Osteocyte (in vitro differentiated cells): ENCODE data around the gene GPR149. TPM values are rescaled to one million over a fixed set of nuclear protein-coding genes. Genes with fewer than 3 reads are reported as not detected.
"Not testable (repeated sequence)": the region's sequence is repeated elsewhere in the genome, so short reads cannot be mapped to it uniquely, and the experiment has no call there.

Experiments used
- DNase-seq: peaks from one replicate; pipeline ENCODE4 v3.0.0; 2021; ENCODE audit warnings: mixed read lengths; ENCODE audit not compliant: unreplicated experiment; ENCODE audit errors: extremely low spot score
- H3K27ac Mint-ChIP-seq: one replicate; pipeline ENCODE4 v1.8.0; 2021; ENCODE audit warnings: mild to moderate bottlenecking, mixed read lengths; ENCODE audit not compliant: unreplicated experiment
- H3K27me3 Mint-ChIP-seq: one replicate; pipeline ENCODE4 v1.8.0; 2021; ENCODE audit warnings: mixed read lengths; ENCODE audit not compliant: unreplicated experiment
- H3K36me3 Mint-ChIP-seq: one replicate; pipeline ENCODE4 v1.8.0; 2021; ENCODE audit warnings: mixed read lengths; ENCODE audit not compliant: unreplicated experiment
- H3K4me1 Mint-ChIP-seq: one replicate; pipeline ENCODE4 v1.8.0; 2021; ENCODE audit warnings: mixed read lengths; ENCODE audit not compliant: unreplicated experiment
- H3K4me3 Mint-ChIP-seq: one replicate; pipeline ENCODE4 v1.8.0; 2021; ENCODE audit warnings: mild to moderate bottlenecking, moderate library complexity, mixed read lengths; ENCODE audit not compliant: unreplicated experiment
- H3K9me3 Mint-ChIP-seq: one replicate; pipeline ENCODE4 v1.8.0; 2021; ENCODE audit warnings: mixed read lengths; ENCODE audit not compliant: unreplicated experiment
- CTCF ChIP-seq: fragments of 200-600 bp; sonication (generic); IDR thresholded peaks from 2 replicates; pipeline ENCODE4 v1.5.0; 2021; ENCODE audit warnings: antibody characterized with exemption, mild to moderate bottlenecking, moderate library complexity
- long read RNA-seq: library from polyadenylated mRNA; unstranded; transcript quantifications from one replicate; pipeline ENCODE4 v2.0.0, GENCODE V29; 2021
- total RNA-seq: library from RNA; stranded (reverse); gene quantifications from 2 replicates; pipeline ENCODE4 v1.2.1, GENCODE V29; 2021

Gene GPR149
- total RNA-seq, result not detected in 2 replicates
- long read RNA-seq, result 0 reads

- H3K4me1 Mint-ChIP-seq, result peaks cover 10% of the 10 kb centered on the region
- DNase-seq, result no peak
- no peak within 1 kb of the TSS for H3K27ac Mint-ChIP-seq
- H3K4me3 Mint-ChIP-seq, result no peak within 1 kb of the TSS
- no peaks in the 10 kb centered on the region for H3K36me3 Mint-ChIP-seq
- TF ChIP-seq CTCF, result no peak
- H3K27me3 Mint-ChIP-seq, result peaks cover 65% of the 10 kb centered on the region
- H3K9me3 Mint-ChIP-seq, result no peaks in the 10 kb centered on the region
Measured at GRCh38 chr3:154430014-154430413, at the start of gene GPR149. GPR149 (minus strand) TSS chr3:154430190; CDS start chr3:154429615, 575 bp downstream.

- no peak for TF ChIP-seq CTCF
- no peak for DNase-seq
Measured at GRCh38 chr3:154473769-154474168, 43.8 kb upstream of the GPR149 start.

GRCh38 chr3:154469585-154469984 lies 39.6 kb upstream of the GPR149 start:
- Mint-ChIP-seq H3K4me3 (no peak overlapping the region), H3K9me3 (peaks cover 4% of the 10 kb centered on the region), H3K36me3 (no peaks in the 10 kb centered on the region), H3K4me1 (no peaks in the 10 kb centered on the region), H3K27me3 (no peaks in the 10 kb centered on the region), H3K27ac (no peak overlapping the region)
- no peak for DNase-seq
- no peak for TF ChIP-seq CTCF

More at GRCh38 chr3:154473769-154474168, 43.8 kb upstream of the GPR149 start:
- Mint-ChIP-seq H3K27me3 (no peaks in the 10 kb centered on the region), H3K4me1 (no peaks in the 10 kb centered on the region), H3K9me3 (peaks cover 4% of the 10 kb centered on the region), H3K36me3 (no peaks in the 10 kb centered on the region), H3K4me3 (no peak overlapping the region), H3K27ac (no peak overlapping the region)

GRCh38 chr3:154464440-154465190 lies 34.6 kb upstream of the GPR149 start:
- Mint-ChIP-seq H3K36me3 (no peaks in the 10 kb centered on the region), H3K9me3 (no peaks in the 10 kb centered on the region), H3K4me3 (no peak overlapping the region), H3K4me1 (no peaks in the 10 kb centered on the region), H3K27me3 (no peaks in the 10 kb centered on the region), H3K27ac (no peak overlapping the region)
- no peak for DNase-seq
- no peak for TF ChIP-seq CTCF

- H3K36me3 Mint-ChIP-seq, result no peaks in the 10 kb centered on the region
- no peaks in the 10 kb centered on the region for H3K4me1 Mint-ChIP-seq
- no peak overlapping the region for H3K27ac Mint-ChIP-seq
- H3K4me3 Mint-ChIP-seq, result no peak overlapping the region
- no peak for TF ChIP-seq CTCF
- no peak for DNase-seq
- H3K9me3 Mint-ChIP-seq, result no peaks in the 10 kb centered on the region
- no peaks in the 10 kb centered on the region for H3K27me3 Mint-ChIP-seq
Measured at GRCh38 chr3:154458560-154458959, 28.6 kb upstream of the GPR149 start.

GRCh38 chr3:154439081-154439480 lies 9.1 kb upstream of the GPR149 start:
- H3K36me3 Mint-ChIP-seq, DNase-seq, H3K4me3 Mint-ChIP-seq, H3K4me1 Mint-ChIP-seq, H3K27ac Mint-ChIP-seq, H3K9me3 Mint-ChIP-seq, H3K27me3 Mint-ChIP-seq: not testable (repeated sequence)
